Measurements from ENCODE around the gene ANKRD36C.
"Not testable (repeated sequence)": the region's sequence is repeated elsewhere in the genome, so short reads cannot be mapped to it uniquely, and the experiment has no call there.

GRCh38 chr2:95790180-95790579 is 201.4 kb downstream of the ANKRD36C start:
- TF ChIP-seq EZH2 (IDR thresholded peaks at IDR 0.05; ENCODE audit: insufficient read depth, poor library complexity, severe bottlenecking); EZH2phosphoT487 (IDR thresholded peaks at IDR 0.05; ENCODE audit: insufficient read depth, low read depth): not testable (repeated sequence)
